Hematopoietic multipotent progenitor cell treated with erythropoietin and hydrocortisone succinate and interleukin-3 and kit ligand, for 15 days (in vitro differentiated cells): ENCODE data around the gene CXCR5.

Experiments used
- DNase-seq: peaks from one replicate; pipeline ENCODE4 v3.0.0-alpha.2; 2015; ENCODE audit warnings: low spot score

Gene CXCR5

DNA sequence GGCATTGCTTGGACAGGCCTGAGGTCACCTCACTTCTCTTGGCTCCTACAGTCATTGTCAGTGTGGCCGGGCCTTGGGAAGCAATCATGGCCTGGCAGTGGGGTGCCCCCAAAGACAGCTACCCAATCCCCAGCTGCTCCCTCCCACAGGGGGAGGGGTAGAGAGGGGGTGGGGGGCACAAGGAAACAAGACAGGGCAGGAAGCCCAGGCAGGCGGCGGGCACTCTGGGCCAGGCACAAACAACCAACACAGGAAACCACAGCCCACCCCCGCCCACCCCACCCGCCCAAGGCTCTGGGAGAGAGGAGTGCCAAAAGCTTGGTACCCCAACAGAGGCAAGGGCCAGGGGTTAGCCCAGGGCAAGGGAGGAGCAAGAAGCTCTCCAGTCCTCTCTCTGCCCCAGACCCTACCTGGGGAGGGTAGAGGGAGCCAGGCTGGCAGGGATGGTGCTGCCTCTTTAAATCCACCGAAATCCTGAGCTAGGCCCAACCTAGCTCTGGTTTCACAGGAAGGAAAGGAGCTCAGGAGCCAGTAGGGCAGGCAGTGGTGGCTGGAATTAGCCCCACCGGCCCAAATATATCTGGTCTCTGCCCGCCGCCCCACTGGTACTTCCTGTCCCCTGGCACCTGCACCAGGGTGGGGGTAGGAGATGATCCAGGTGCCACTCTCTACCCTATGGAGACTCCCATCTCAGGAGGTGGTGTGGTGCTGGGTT, 29.9 kb downstream of the CXCR5 start:
- DNase-seq: no peak

DNA sequence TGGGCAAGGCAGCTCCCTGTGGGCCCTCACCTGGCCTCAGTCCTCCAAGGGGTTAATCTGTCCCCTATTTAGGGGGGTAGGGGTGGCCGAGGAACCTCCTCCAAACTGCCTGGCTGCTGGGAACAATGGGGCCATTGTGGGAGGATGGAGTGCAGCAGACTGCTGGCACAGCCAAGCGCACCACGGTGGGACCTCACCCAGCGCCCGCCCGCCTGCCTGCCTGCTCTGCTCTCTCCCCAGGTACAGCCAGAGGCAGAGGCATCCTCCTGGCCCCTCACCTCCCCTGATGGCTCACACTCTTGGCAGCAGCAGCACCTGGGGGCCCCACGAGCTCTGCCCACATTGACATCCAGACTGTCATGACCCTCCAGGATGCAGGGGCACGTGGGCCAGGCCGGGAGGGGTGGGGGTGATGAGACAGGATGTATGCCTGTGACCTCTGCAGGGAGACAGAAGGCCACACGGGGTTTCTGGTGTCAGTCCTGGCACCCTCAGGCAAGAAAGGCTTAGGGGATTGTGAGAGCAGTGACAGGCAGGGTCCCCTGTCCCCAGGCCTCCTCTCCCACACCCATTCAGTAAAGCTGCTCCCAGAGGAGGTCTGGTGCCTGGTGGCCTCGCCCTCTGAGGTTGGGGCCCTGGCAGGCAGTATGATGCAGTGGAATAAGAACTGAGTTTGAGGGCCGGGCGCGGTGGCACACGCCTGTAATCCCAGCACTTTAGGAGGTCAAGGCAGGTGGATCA, 30.7 kb downstream of the CXCR5 start:
- DNase-seq: no peak

DNA sequence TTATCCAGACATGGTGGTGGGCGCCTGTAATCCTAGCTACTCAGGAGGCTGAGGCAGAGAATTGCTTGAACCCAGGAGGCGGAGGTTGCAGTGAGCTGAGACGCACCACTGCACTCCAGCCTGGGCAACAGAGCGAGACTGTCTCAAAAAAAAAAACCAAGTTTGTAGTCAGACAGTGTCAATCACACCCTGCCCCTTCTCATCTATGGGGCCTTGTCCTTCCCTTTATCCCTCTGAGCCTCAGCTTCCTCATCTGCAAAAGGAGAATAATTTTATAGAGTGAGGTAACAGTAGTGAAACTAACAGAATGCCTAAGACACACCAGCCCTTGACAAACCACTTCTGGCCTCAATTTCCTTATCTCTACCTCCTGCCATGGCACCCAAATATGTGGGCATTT, 31.3 kb downstream of the CXCR5 start:
- no peak for DNase-seq

DNA sequence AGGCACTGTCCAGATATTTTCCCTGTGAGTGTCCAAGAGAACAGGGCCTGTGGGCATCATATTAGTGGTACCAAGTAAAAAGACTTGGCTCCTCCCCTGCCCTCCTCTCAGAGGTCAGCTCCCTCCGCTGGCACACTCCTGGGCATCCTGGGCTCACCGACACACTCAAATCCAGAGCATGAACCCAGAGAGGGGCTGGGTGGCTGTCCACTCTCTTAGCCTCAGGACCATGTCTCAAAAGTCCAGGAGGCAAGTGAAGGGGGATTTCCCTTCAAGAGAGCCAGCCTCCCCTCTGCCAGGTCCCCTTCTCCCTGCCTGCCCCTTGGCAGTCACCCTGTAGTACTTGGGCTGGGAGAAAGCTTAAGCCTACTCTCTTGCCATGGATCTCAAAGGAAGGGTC, 31.7 kb downstream of the CXCR5 start:
- no peak for DNase-seq

DNA sequence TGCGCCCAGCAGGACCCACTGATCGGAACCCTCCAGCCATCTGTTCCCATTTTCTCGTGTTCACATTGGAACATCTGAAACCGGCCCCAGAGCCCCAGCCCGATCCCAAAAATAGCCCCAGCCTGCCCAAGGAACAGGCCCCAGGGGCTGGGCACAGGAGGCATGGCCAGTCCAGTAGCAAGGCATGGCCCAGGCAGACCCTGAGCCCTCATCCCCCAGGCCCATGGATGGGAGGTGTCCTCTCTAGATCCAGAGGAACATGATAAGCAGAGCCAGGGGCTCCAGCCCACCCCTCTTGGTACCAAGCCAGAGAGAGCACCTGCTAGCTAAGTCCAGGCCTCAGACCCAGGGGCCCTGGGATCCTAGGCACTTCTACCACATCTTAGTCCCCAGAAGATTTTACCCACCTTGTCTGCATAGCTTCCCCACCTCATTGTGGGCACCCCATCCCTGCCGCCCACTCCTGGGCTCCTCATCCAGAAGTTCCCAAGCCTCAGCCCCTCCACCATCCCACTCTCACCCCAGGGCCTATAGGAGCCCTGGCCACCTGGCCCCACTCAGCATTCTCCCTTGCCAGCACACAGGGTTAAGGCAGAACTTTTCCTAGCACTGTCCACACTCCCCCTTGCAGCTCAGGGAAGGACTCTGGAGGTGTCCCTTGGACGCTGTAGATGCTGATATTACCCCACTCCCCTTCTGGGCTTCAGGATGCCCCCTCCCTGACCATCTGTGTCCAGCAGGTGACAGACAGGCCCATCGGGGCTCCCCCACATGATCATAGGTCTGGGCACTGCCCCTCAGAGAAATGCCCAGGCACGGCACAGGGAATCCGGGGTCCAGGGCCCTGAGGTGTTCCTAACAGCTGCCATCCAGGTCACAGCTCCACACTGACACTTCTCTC, 32.5 kb downstream of the CXCR5 start:
- no peak for DNase-seq

DNA sequence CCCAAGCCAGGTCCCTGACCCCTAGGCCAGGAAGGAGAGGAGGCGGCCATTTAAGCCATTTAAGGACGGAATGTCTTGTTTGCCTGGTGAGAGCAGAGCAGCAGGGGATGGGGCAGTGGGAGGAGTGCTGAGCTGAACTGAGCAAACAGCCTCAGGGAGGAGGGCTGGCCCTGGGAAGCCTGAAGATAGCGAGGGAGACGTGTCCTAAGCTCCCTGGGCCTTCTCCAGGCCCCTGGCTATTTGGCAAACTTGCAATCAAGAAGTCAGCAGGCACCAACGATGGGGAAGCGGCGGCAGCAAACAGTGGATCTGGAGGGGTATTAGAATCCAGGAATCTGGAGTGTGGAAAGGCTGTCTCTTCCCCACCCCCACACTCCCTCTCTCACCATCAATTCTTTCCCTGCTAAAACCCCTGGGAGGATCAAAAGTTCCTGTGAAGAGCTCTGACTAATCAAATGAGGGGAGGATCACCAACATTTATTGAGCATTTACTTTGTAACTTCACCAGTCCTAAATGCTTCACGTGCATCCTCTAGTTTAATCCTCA, 33.2 kb downstream of the CXCR5 start:
- no peak for DNase-seq

DNA sequence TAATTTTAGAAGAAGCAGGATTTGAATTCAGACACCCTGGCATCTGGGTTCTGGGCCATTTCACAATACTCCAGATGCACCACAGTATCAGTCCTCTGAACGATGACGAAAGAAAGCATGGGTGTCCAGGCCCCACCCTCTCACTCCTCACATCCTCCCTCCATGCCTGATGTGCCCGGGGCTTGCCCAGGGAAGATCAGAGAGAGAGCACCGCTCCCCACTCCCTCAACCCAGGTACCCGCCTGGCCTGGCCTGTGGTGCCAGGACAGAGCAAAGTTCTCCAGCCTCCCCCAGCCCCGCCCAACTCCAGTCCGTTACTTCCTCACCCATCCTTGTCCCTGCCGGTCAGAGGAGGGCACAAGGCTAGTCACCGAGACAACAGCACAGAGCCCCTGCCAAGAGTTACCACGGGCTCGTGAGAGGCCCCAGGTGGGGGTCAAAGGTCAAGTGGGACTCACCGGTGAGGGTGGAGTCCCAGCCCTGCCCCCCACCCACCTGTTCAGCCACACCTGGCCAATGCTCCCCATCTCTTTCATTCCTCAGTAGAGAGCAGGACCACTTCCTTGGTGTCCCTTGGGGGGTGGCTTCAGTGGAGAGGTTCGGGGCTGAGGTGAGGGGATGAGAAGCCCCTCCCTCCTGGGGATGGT, 33.9 kb downstream of the CXCR5 start:
- DNase-seq: no peak

DNA sequence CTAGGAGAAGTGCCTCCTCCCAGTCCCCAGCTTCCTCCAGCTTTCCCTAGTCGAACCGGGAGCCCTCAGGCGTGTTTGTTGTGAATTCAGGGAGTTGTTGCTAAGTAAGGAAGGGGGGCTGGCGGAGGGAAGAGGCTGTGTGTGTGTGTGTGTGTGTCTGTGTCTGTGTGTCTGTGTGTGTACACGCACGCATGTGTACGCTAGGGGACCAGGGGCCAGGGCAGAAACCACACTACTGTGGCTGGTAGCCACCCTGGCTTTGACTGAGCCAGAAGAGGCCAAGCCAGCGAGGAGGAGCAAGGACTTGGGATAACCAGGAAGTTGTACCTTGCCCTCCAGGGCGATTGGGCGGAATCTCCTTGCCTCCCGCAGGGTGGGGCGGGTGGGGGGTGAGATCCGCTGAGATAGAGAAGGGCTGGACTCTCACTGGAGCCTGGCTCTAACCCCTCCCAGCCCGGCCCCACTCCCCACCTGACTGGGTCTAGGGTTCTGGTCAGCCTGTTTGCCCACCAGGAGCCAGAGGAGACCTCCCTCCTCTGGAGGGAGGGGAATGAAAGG, 34.5 kb downstream of the CXCR5 start:
- no peak for DNase-seq

DNA sequence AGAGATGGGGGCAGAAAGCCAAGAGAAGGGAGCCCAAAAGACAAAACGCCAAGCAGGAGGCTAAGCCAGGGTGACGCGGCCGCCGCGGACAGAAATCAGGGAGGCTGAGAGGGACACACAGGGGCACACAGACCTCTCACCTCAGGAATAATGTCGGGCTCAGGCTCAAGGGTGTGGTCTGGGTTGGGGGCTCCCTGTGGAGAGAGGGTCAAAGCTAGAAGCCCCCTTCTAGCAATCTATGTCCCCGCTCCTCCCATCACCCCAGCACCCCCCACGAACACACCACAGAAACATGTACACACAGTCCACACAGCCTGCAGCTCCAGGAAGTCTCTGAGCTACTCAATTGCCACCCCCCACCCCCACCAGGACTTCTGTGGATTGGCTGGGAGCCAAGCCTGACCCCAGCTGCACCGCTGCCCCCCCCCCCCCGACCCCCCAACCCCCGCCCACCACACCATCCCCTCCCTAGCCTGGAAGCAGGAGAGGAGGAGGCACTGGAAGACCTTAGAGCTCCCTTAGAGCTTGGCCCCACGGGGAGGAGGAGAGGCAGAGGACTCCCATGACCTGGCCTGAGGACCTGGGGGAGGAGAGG, 35.1 kb downstream of the CXCR5 start:
- DNase-seq: no peak

DNA sequence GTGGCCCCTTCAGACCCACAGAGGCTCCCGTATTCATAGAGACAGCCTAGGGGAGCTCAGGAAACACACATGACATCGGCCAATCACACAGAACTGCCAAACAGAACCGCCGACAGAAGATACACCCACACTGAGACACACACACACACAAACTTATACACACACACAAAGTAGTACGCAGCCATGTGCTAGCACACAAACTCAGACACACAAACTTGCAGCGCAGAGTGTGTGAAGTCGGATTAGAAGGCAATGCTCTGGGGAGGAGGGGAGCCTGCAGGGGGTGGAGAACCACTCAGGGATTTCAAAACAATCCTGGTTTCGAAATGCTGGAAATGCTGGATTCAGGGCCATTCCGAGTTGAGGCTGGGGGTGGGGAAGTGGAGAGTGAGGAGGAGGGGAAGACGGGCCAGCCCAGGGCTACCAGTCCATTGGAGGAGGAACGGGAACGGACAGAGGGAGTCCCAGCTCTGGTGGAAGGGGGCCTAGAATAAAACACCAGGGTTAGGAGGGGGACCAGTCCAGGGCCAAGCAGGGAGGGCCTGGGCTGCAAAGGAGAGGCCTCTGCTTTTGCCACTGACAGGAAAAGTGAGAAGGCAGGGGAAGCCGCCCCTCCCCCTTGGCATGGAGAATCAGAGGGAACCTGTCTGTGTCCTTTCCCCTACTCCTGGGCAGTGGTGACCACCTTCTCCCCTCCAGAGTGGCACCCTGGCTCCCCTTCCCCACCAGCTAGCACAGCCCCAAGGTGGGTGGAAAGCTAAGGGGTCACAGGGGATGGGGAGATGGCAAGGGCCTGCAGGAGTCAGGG, 37.6 kb downstream of the CXCR5 start:
- DNase-seq: no peak

DNA sequence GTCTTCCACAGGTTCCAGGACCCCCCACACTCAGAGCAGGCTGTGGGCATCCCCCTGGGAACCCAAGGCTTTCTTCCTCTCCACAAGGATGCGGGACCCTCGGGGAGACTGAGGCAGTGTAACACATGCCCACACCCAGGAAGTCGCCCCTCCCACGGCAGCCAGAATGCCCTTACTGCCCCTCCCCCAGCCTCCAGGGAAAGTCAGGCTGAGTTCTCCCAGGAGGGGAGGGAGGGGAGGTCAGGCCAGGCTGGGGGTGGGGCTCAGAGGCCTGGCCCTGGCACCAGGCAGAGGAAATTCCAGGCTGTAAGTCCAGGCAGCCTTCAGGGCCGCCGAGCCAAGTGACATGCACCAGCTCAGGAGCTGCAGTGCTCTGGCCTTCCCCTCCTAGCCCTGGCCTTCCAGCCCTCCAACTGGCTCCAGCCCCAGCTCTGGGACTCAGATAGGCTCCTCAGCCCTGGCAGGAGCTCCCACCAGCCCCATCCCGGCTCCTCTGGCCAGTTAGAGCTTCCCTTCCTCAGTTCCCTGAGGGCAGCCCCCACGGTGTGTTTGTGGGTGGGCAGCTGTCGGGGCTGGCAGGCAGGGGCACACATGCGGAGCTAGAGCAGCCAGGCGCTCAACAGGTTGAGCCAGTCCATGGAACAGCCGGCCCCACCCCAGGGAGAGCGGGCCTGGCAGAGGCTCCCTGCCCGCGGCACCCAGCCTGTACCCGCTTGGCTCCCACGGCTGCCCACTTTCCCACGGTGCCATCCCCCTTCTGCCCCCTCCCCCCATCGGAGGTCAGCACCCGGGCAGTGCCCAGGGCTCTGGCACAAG, 38.4 kb downstream of the CXCR5 start:
- DNase-seq: no peak

DNA sequence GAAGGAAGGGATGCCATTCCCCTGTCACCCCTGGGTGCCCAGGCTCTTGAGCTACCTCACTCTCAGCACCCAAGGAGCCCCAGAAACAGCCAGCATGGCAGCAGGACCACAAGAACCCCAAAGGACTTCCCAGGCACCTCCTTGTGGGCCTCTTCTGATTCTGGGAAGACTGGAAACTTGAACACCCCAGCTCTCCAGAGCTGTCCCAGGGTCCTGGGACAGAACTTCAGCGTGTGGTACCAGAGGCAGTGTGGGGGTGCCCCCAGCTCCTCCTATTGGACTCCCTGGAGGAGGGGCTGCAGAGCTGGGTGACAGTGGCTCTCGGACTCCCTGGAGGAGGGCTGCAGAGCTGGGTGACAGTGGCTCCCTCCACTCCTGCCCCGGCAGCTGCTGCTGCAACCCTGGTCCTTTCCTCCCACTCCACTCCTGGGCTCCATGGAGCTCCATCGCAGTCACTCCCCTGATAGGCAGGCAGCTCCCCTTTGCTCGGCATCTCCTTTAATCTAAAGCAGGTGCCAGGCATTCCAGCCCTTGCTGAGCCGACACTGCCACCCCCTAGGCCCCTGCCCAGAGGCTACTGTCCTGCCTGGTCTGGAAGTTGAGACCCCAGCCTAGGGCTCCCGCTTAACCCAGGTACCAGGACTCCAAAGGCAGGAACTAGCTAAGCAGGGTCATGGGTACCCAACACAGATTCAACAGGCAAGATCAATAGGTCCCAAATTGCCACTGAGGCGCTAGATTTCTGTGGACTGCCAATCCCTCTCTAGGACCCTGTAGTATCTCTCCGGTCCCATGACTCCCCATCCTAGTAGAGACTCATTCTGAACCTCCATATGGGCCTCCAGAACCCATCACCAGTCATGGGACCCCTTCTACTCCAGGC, 39.3 kb downstream of the CXCR5 start:
- DNase-seq: no peak

DNA sequence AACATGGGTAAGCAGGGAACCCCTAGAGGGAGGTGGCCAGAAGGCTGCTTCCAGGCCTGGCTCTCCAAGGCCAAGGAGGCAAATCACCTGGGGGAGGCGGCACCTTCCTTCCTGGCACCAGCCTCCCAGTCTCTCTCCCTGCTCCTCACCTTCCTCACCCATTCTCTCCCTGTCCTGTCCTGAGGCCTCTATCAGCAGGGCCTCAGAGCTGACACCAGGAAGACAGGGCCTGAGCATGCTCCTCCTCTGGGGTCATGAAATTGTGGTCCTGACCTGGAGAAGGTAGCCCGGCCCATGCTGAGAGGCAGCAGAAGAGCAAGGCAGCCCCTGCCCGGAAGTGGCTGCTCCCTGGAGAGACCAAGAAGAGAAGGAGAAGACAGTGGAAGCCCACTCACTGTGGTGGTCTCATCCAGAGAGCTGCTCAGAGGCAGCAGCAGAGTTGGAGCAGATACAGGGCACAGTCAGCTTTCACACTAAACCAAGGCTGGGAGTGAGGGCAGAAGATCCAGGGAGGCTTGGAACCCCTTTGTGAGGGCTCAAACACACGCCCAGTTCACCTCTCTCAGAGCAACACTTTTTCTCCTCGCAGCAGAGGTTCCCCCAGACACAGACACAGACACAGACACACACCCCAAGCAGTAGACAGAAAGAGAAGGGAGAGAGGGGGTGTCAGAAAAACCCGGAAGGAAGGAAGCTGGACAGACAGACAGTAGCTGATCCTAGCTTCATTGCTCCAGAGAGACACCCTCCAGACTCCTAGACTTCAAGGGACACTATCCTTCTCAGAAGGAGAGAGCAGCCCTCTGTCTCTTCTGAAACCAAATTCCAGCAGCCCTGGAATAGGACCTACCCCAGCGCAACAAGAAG, 40.3 kb downstream of the CXCR5 start:
- DNase-seq: no peak

DNA sequence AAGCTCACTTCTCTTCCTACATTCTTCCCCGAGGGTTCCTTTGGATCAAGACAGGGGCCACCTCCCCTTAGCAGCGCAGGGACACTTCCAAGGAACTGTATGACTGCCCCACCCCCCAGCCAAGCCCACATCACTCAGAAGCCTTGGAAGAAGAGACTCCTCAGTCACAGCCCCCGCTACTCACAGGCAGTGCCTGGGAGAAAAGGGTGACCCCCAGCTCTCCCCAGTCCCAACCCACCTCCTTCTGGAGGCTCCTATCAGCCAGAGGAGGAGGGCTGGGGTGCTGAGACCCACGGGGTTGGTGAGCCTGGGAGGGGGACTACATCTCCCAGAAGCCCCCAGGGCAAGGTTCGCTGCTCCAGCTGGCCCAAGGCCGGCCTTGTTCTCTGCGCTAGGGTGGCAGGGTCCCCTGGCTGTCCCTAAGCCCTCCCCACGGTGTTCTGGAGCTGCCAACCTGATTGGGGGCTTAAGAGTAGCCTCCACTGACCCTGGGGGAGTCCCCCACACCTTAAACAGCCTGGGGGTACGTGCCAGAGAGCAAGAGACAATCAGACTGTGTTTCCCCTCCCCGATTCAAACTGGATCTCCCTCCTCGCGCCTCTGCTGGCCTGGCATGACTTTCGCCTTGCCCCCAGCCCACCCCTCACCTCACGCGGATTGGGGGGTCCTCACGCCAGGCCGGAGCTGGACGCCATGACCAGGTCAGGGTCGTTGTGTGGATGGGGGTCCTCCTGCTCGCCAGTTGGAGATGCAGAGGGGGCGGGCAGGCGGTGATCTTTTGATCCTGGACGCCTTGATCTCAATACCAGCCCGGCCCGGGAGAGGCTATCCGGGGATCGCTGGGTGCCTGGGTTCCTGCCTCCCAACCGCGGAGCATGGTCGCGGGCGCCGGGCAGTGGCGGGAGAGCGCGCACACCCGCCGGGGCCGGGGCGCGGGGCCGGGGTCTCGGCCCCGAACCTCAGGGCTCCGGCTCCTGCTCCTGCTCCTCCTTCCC, 41.2 kb downstream of the CXCR5 start:
- DNase-seq: no peak

DNA sequence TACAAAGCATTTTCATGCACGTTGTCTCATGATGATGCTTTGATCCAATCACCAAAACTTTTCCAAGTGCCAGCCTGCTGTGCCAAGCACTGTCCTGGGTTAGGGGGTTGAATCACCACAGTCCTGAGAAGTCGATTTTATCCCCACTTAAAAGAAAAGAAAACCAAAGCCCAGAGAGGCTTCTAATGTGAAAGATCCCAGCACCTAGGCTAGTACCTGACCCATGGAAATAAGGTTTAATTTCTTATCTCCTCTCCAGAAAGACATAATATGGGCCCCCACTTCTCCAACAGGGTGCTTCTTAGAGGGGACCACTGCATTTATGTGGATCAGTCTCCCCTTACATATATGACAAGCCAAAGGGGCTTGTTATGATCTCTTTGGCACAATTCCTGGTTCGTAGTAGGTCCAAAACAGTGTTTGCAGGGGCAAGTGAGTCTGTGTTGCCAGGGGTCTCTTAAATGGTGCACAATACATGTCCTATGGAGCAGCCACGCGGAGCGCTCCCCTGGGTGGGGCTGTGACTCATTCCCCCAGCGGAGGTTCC, 43.9 kb downstream of the CXCR5 start:
- DNase-seq: no peak
